ENCODE measurements around the gene DRD4. TPM values are rescaled to one million over a fixed set of nuclear protein-coding genes. Genes with fewer than 3 reads are reported as not detected.
"Not testable (repeated sequence)": the region's sequence is repeated elsewhere in the genome, so short reads cannot be mapped to it uniquely, and the experiment has no call there.

The DRD4 gene
- total RNA-seq, 2 donors from 2014 or later, result 0.69 to 0.79 TPM

GRCh38 chr11:653837-654236 lies 16.8 kb downstream of the DRD4 start:
- Histone ChIP-seq H3K27ac (no peak overlapping the region), H3K36me3 (no peaks in the 10 kb centered on the region), H3K9me3 (no peaks in the 10 kb centered on the region), H3K9ac (ENCODE audit: low read depth in 2 of 2, low read length in 2 of 2) (no peak overlapping the region), H3K4me3 (no peak overlapping the region), H3K27me3 (no peaks in the 10 kb centered on the region), H3K4me1 (peaks cover 9% of the 10 kb centered on the region)
- TF ChIP-seq CTCF (IDR thresholded peaks at IDR 0.05), result no peak
- DNase-seq, result no peak
- intact Hi-C loops (cut with DNase I), result no loop called here

DNA sequence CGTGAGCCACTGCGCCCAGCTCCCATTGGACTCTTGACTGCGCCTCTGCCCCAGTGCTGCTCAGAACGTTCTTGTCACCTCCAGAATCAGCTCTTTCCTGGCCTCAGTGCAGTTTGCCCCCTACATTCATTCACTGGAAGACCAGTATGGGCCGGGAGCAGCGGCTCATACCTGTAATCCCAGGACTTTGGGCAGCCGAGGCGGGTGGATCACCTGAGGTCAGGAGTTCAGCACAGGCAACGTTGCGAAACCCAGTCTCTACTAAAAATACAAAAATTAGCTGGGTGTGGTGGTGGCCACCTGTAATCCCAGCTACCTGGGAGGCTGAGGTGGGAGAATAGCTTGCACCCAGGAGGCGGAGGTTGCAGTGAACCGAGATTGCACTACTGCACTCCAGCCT lies 17.4 kb downstream of the DRD4 start:
- H3K36me3 ChIP-seq; H3K27ac ChIP-seq; H3K4me1 ChIP-seq; H3K9ac ChIP-seq (ENCODE audit: low read depth in 2 of 2, low read length in 2 of 2); H3K9me3 ChIP-seq; H3K27me3 ChIP-seq; DNase-seq; intact Hi-C loops (cut with DNase I); H3K4me3 ChIP-seq: not testable (repeated sequence)

- Histone ChIP-seq H3K27me3 (no peaks in the 10 kb centered on the region), H3K27ac (no peak overlapping the region), H3K9me3 (no peaks in the 10 kb centered on the region), H3K4me3 (no peak overlapping the region), H3K9ac (ENCODE audit: low read depth in 2 of 2, low read length in 2 of 2) (no peak overlapping the region), H3K4me1 (peaks cover 9% of the 10 kb centered on the region), H3K36me3 (peaks cover 6% of the 10 kb centered on the region)
- peak; percentile 37 for DNase-seq
- no peak for TF ChIP-seq CTCF (IDR thresholded peaks at IDR 0.05)
- intact Hi-C loops (cut with DNase I), result no loop called here
Observed at GRCh38 chr11:655036-655726, 18.1 kb downstream of the DRD4 start.

GRCh38 chr11:656426-656825 lies 19.4 kb downstream of the DRD4 start:
- Histone ChIP-seq H3K4me1 (peaks cover 9% of the 10 kb centered on the region), H3K9ac (ENCODE audit: low read depth in 2 of 2, low read length in 2 of 2) (no peak overlapping the region), H3K36me3 (peaks cover 6% of the 10 kb centered on the region), H3K9me3 (no peaks in the 10 kb centered on the region), H3K27me3 (no peaks in the 10 kb centered on the region), H3K4me3 (no peak overlapping the region), H3K27ac (no peak overlapping the region)
- intact Hi-C loops (cut with DNase I), result no loop called here
- no peak for DNase-seq
- no peak for TF ChIP-seq CTCF (IDR thresholded peaks at IDR 0.05)

GRCh38 chr11:656866-657265 lies 19.8 kb downstream of the DRD4 start:
- peaks cover 6% of the 10 kb centered on the region for H3K36me3 ChIP-seq
- no peaks in the 10 kb centered on the region for H3K9me3 ChIP-seq
- H3K27ac ChIP-seq, result no peak overlapping the region
- no peak overlapping the region for H3K4me3 ChIP-seq
- no peak overlapping the region for H3K9ac ChIP-seq (ENCODE audit: low read depth in 2 of 2, low read length in 2 of 2)
- no peaks in the 10 kb centered on the region for H3K27me3 ChIP-seq
- no peak for DNase-seq
- peaks cover 9% of the 10 kb centered on the region for H3K4me1 ChIP-seq
- intact Hi-C loops (cut with DNase I), result no loop called here
- no peak for TF ChIP-seq CTCF (IDR thresholded peaks at IDR 0.05)

GRCh38 chr11:657691-658126 lies 20.6 kb downstream of the DRD4 start:
- peaks cover 6% of the 10 kb centered on the region for H3K36me3 ChIP-seq
- H3K9me3 ChIP-seq, result no peaks in the 10 kb centered on the region
- TF ChIP-seq CTCF (IDR thresholded peaks at IDR 0.05), result no peak
- H3K4me1 ChIP-seq, result peaks cover 9% of the 10 kb centered on the region
- DNase-seq, result no peak
- H3K27me3 ChIP-seq, result no peaks in the 10 kb centered on the region
- H3K4me3 ChIP-seq, result no peak overlapping the region
- no peak overlapping the region for H3K9ac ChIP-seq (ENCODE audit: low read depth in 2 of 2, low read length in 2 of 2)
- intact Hi-C loops (cut with DNase I), result no loop called here
- no peak overlapping the region for H3K27ac ChIP-seq
